ENCODE results near the gene PIGT. TPM values are rescaled to one million over a fixed set of nuclear protein-coding genes. Genes with fewer than 3 reads are reported as not detected.

PIGT gene
- total and polyA plus RNA-seq, 10 of the 15 experiments (the other 5 are each of a cell fraction or from before 2014, with no cell fraction given): 18.6 to 66.0 (median 35.3) TPM

DNA sequence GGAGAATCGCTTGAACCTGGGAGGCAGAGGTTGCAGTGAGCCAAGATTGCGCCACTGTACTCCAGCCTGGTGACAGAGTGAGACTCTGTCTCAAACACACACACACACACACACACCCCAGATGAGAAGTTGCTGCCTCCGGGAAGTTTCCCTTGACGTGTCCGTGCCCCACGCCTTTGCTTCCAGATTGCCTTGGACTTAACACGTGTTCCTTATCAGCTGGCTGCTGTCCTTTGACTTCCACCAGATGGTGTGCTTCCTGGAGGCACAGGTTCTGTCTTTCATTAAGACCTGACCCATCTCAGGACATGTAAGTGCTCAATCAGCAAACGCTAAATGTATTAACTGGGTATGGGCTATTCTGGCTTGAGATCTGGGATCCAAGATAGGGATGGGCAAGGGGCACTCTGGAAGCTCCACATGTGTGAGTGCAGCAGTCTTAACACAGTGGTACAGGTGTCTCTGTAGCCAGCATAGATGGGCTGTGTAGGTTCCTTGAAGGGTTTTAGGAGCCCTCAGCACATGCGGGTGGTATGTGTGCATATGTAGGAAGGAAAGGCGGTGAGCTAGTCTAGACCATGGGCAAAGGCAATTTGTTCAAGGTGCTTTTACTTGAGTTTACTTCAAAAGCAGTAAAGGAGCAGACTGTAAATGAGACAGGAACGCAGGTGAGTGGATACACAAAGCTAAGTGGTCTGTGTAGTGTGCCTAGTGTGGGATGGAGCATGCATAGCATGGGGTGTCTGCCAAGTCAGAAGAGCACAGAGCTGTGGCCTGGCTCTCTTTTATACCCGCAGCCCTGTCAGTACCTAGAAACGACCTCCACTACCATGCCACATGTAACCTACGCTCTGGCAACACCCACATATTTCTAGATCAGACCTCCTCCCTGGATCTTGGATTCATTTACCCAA, 11.6 kb downstream of the PIGT start (continued):
- TF ChIP-seq MYC (IDR thresholded peaks at IDR 0.05; ENCODE audit: insufficient read depth, insufficient read length, insufficient replicate concordance, low read length, severe bottlenecking): no peak

DNA sequence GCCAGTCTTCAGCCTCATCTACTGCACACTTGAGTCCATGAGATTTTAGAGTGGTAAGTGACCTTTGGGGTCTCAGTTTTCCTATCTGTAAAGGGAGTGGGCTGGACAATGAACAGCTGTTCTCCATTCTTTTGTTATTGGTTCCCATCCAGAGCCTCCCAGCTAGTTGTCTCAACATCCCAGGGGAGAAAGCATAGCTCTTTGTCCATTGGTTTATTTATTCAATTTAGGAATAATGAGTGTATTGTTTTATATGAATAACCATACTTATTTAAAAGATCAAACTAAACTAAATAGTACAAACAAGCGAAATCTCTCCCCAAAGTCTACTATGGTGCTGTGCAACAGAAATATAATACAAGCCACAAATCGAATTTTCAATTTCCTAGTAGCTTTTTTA, 13.7 kb downstream of the PIGT start:
- ATAC-seq (no peak), FAIRE-seq (no peak), DNase-seq (ENCODE audit: low read depth, low spot score) (no peak)
- H4K20me1 ChIP-seq (ENCODE audit: control insufficient read depth, insufficient read depth): no peaks in the 10 kb centered on the region
- ChIA-PET POLR2A (no interaction called here), RAD21 (ENCODE audit: unreplicated experiment) (interaction anchor here (0.7 to 1.6 kb wide), 4 partner anchors 10 to 463 kb away, joined by 3 to 8 read pairs (median 4); no protein-coding TSS in a partner anchor), SMC1A (ENCODE audit: uncharacterized antibody, unreplicated experiment) (interaction anchor here (0.8 to 1.6 kb wide), 8 partner anchors 10 to 69 kb away, joined by 3 to 14 read pairs (median 4); partner anchors contain the start of genes DBNDD2 and PIGT), CTCF (interaction anchor here (1.0 to 13.9 kb wide), 3 partner anchors 8 to 61 kb away, joined by 3 to 685 read pairs (median 4); partner anchors contain the start of gene SYS1)
- H3K4me3 ChIP-seq: no peak overlapping the region
- no peak overlapping the region for H3K4me2 ChIP-seq (ENCODE audit: control insufficient read depth, insufficient read depth)
- no peak overlapping the region for H3K27ac ChIP-seq (ENCODE audit: control insufficient read depth, insufficient read depth)
- H3K9me3 ChIP-seq (replicated peaks; ENCODE audit: control insufficient read depth, insufficient read depth, low read length): no peaks in the 10 kb centered on the region; the same call in 2 of the 3 replicates
- H3K9ac ChIP-seq (ENCODE audit: control insufficient read depth, insufficient read depth, low read length): no peak overlapping the region
- no peaks in the 10 kb centered on the region for H3K79me2 ChIP-seq (ENCODE audit: control insufficient read depth, insufficient read depth, low read length)
- H2AFZ ChIP-seq (ENCODE audit: control insufficient read depth, low read depth, low read length): no peak overlapping the region
- TF ChIP-seq ZBED1 (IDR thresholded peaks at IDR 0.05; ENCODE audit: borderline replicate concordance): no peak
- TF ChIP-seq, protein P1, sequence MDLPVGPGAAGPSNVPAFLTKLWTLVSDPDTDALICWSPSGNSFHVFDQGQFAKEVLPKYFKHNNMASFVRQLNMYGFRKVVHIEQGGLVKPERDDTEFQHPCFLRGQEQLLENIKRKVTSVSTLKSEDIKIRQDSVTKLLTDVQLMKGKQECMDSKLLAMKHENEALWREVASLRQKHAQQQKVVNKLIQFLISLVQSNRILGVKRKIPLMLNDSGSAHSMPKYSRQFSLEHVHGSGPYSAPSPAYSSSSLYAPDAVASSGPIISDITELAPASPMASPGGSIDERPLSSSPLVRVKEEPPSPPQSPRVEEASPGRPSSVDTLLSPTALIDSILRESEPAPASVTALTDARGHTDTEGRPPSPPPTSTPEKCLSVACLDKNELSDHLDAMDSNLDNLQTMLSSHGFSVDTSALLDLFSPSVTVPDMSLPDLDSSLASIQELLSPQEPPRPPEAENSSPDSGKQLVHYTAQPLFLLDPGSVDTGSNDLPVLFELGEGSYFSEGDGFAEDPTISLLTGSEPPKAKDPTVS (IDR thresholded peaks at IDR 0.05; ENCODE audit: low read depth, low read length): no peak
- TF ChIP-seq, protein P2, sequence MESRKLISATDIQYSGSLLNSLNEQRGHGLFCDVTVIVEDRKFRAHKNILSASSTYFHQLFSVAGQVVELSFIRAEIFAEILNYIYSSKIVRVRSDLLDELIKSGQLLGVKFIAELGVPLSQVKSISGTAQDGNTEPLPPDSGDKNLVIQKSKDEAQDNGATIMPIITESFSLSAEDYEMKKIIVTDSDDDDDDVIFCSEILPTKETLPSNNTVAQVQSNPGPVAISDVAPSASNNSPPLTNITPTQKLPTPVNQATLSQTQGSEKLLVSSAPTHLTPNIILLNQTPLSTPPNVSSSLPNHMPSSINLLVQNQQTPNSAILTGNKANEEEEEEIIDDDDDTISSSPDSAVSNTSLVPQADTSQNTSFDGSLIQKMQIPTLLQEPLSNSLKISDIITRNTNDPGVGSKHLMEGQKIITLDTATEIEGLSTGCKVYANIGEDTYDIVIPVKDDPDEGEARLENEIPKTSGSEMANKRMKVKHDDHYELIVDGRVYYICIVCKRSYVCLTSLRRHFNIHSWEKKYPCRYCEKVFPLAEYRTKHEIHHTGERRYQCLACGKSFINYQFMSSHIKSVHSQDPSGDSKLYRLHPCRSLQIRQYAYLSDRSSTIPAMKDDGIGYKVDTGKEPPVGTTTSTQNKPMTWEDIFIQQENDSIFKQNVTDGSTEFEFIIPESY (IDR thresholded peaks at IDR 0.05): no peak
- TF ChIP-seq JUNB (IDR thresholded peaks at IDR 0.05): no peak
- TF ChIP-seq, protein P3, sequence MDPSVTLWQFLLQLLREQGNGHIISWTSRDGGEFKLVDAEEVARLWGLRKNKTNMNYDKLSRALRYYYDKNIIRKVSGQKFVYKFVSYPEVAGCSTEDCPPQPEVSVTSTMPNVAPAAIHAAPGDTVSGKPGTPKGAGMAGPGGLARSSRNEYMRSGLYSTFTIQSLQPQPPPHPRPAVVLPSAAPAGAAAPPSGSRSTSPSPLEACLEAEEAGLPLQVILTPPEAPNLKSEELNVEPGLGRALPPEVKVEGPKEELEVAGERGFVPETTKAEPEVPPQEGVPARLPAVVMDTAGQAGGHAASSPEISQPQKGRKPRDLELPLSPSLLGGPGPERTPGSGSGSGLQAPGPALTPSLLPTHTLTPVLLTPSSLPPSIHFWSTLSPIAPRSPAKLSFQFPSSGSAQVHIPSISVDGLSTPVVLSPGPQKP (IDR thresholded peaks at IDR 0.05; ENCODE audit: low read depth, low read length): no peak
- TF ChIP-seq MEF2B (IDR thresholded peaks at IDR 0.05; ENCODE audit: partially characterized antibody, poor library complexity, severe bottlenecking): no peak
- TF ChIP-seq MXI1 (IDR thresholded peaks at IDR 0.05; ENCODE audit: low read depth, low read length): no peak
- no peak for TF ChIP-seq MYB (IDR thresholded peaks at IDR 0.05; ENCODE audit: borderline replicate concordance, low read depth, low read length)
- no peak for TF ChIP-seq EZH2 (IDR thresholded peaks at IDR 0.05; ENCODE audit: borderline replicate concordance, control insufficient read depth, low read depth, low read length)
- no peak for TF ChIP-seq HDGF (IDR thresholded peaks at IDR 0.05)
- TF ChIP-seq CEBPB (IDR thresholded peaks at IDR 0.05; ENCODE audit: borderline replicate concordance in 1 of 2, low read depth in 2 of 2, low read length in 2 of 2): no peak
- BruUV-seq (replicated peaks): no TSS peak
- intact Hi-C loops (cut with micrococcal nuclease; ENCODE audit: unreplicated experiment): no loop called here
- in situ Hi-C loops (cut with MboI): no loop called here
- peaks cover 0 to 2% of the 10 kb centered on the region in 2 experiments; a peak in 3 of 4 replicates for H3K36me3 ChIP-seq (ENCODE audit: control insufficient read depth in 2 of 2, insufficient read depth in 2 of 2, low read length in 1 of 2)
- H3K4me1 ChIP-seq (ENCODE audit: control insufficient read depth, insufficient read depth, low read length): peaks cover 15% of the 10 kb centered on the region
- no peaks in the 10 kb centered on the region for H3K27me3 ChIP-seq (replicated peaks in 1 of 2; ENCODE audit: control insufficient read depth in 2 of 2, insufficient read depth in 2 of 2, low read length in 1 of 2)
- 54% methylated on average over 2 of the region's 2 CpGs for WGBS (ENCODE audit: insufficient coverage, insufficient replicate concordance, low lambda C conversion rate, missing lambda C conversion rate)
